Measurements from ENCODE around the gene PRSS1. TPM values are rescaled to one million over a fixed set of nuclear protein-coding genes. Genes with fewer than 3 reads are reported as not detected.

Gene PRSS1
- total and polyA plus RNA-seq, 2 of the 8 experiments (the other 6 are each of a cell fraction or from before 2014, with no cell fraction given) = 0.09 TPM; not detected in 1

GRCh38 chr7:142772673-142773072, 23.4 kb downstream of the PRSS1 start:
- Histone ChIP-seq H4K5ac (ENCODE audit: insufficient read length, low read depth, low read length) (no peak overlapping the region), H3K79me2 (ENCODE audit: control insufficient read depth in 1 of 2, insufficient read depth in 2 of 2, low read length in 2 of 2) (no peaks in the 10 kb centered on the region), H3K9ac (replicated peaks in 1 of 4; ENCODE audit: extremely low read depth in 1 of 4, low read depth in 3 of 4, low read length in 3 of 4) (no peak overlapping the region), H3K23ac (ENCODE audit: insufficient read length) (no peak overlapping the region), H4K20me1 (replicated peaks in 1 of 2; ENCODE audit: control insufficient read depth in 1 of 2, insufficient read depth in 2 of 2, low read length in 2 of 2) (no peaks in the 10 kb centered on the region), H3K4ac (replicated peaks; ENCODE audit: insufficient read length, low read depth, low read length) (no peak overlapping the region), H2BK12ac (ENCODE audit: low read depth, low read length) (no peak overlapping the region), H3K27me3 (replicated peaks in 1 of 4; ENCODE audit: control insufficient read depth in 3 of 4, extremely low read depth in 1 of 4, insufficient read depth in 3 of 4, low read length in 3 of 4) (no peaks in the 10 kb centered on the region), H2BK5ac (ENCODE audit: low read depth, low read length) (no peak overlapping the region), H2BK20ac (ENCODE audit: low read length) (no peak overlapping the region), H2AK5ac (ENCODE audit: low read depth, low read length) (no peak overlapping the region), H3K9me3 (ENCODE audit: insufficient read depth in 2 of 2, low read depth in 1 of 2, low read length in 1 of 2) (no peaks in the 10 kb centered on the region), H3K56ac (replicated peaks; ENCODE audit: insufficient read length, low read depth, low read length) (no peak overlapping the region), H3K27ac (ENCODE audit: low read depth, low read length) (no peak overlapping the region), H4K91ac (replicated peaks; ENCODE audit: insufficient read length, low read length) (no peak overlapping the region), H2AFZ (ENCODE audit: low read length) (no peak overlapping the region), H2BK15ac (ENCODE audit: low read length) (no peak overlapping the region), H3K18ac (ENCODE audit: extremely low read depth, low read length) (no peak overlapping the region), H3K4me3 (ENCODE audit: extremely low read depth in 1 of 4, insufficient read depth in 2 of 4, low read depth in 3 of 4, low read length in 4 of 4) (no peak overlapping the region), H3K23me2 (ENCODE audit: low read depth, low read length) (no peaks in the 10 kb centered on the region), H3K36me3 (ENCODE audit: control insufficient read depth in 2 of 4, insufficient read depth in 4 of 4, low read length in 3 of 4) (no peaks in the 10 kb centered on the region), H4K8ac (ENCODE audit: extremely low read depth, insufficient read depth, low read length) (no peak overlapping the region), H2BK120ac (replicated peaks; ENCODE audit: low read depth, low read length) (no peak overlapping the region), H3K14ac (ENCODE audit: insufficient read length) (no peak overlapping the region), H3K4me1 (replicated peaks in 1 of 4; ENCODE audit: control insufficient read depth in 3 of 4, insufficient read depth in 4 of 4, low read length in 3 of 4) (no peaks in the 10 kb centered on the region), H3K79me1 (ENCODE audit: low read depth, low read length) (no peaks in the 10 kb centered on the region), H3K4me2 (ENCODE audit: insufficient read depth in 1 of 2, low read depth in 2 of 2, low read length in 2 of 2) (no peak overlapping the region)
- POLR2A ChIA-PET (ENCODE audit: partially characterized antibody) = no interaction called here
- FAIRE-seq = no peak
- CTCF ChIA-PET (ENCODE audit: partially characterized antibody) = interaction anchor here (0.6 to 9.3 kb wide), 4 partner anchors 10 to 118 kb away, joined by 3 to 73 read pairs (median 10); no protein-coding TSS in a partner anchor
- DNase-seq (ENCODE audit: low read depth in 1 of 2, low spot score in 2 of 2) = no peak
- TF ChIP-seq KDM4A (IDR thresholded peaks at IDR 0.05; ENCODE audit: low read depth, low read length, severe bottlenecking) = no peak
- TF ChIP-seq BACH1 (IDR thresholded peaks at IDR 0.05; ENCODE audit: low read length) = no peak
- no peak for TF ChIP-seq NANOG (IDR thresholded peaks at IDR 0.05; ENCODE audit: insufficient read depth, low read depth, low read length, poor library complexity, severe bottlenecking)
- no peak for TF ChIP-seq SRF (IDR thresholded peaks at IDR 0.05; ENCODE audit: low read depth, low read length)
- no peak for TF ChIP-seq MAFK (IDR thresholded peaks at IDR 0.05; ENCODE audit: low read depth, low read length)
- TF ChIP-seq YY1 (IDR thresholded peaks at IDR 0.05; ENCODE audit: low read depth, low read length) = no peak
- TF ChIP-seq HDAC6 (IDR thresholded peaks at IDR 0.05; ENCODE audit: low read depth, low read length) = no peak
- no peak for TF ChIP-seq HDAC2 (IDR thresholded peaks at IDR 0.05; ENCODE audit: borderline replicate concordance in 1 of 2, low read depth in 2 of 2, low read length in 2 of 2)
- no peak for TF ChIP-seq SP2 (IDR thresholded peaks at IDR 0.05; ENCODE audit: low read length)
- TF ChIP-seq PHF8 (conservative IDR thresholded peaks at IDR 0.05; ENCODE audit: low read depth, low read length) = no peak
- TF ChIP-seq EZH2 (IDR thresholded peaks at IDR 0.05; ENCODE audit: low read depth, low read length, severe bottlenecking) = no peak
- TF ChIP-seq CEBPB (IDR thresholded peaks at IDR 0.05; ENCODE audit: low read depth, low read length) = no peak
- no peak for TF ChIP-seq GABPA (IDR thresholded peaks at IDR 0.05; ENCODE audit: borderline replicate concordance, insufficient read depth, low read length)
- no peak for TF ChIP-seq SIRT6 (IDR thresholded peaks at IDR 0.05; ENCODE audit: low read length)
- no peak for TF ChIP-seq RXRA (IDR thresholded peaks at IDR 0.05; ENCODE audit: insufficient read depth, low read depth, low read length)
- no peak for TF ChIP-seq MAX (IDR thresholded peaks at IDR 0.05)

All from H1 (cell line).